Hematopoietic multipotent progenitor cell treated with erythropoietin and hydrocortisone succinate and interleukin-3 and kit ligand, for 17 days (in vitro differentiated cells): ENCODE data around the gene TSPAN31.

Experiments used
- DNase-seq: peaks from one replicate; pipeline ENCODE4 v3.0.0-alpha.2; 2015; ENCODE audit warnings: low spot score

The TSPAN31 gene

DNA sequence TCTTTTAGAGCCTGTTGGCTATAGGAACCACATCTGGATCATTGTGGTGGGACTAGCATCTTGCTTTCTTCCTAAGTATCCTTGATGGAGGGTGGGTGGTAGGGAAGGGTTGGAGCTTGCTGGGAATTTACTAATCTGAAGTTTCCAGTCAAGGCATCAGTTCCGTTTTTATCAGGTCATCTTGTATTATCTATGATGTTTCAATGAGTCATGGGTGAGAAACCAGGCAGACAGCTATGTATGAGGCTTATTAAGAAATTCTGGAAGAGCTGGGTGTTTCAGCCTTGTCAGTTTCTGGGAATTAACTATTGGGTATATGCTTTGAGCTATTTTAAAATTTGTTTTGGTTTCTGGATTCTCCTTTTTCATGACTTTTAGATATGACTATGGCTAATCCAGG, 49.1 kb downstream of the TSPAN31 start:
- DNase-seq = no peak

GRCh38 chr12:57795354-57795753, 50.5 kb downstream of the TSPAN31 start:
- no peak for DNase-seq

DNA sequence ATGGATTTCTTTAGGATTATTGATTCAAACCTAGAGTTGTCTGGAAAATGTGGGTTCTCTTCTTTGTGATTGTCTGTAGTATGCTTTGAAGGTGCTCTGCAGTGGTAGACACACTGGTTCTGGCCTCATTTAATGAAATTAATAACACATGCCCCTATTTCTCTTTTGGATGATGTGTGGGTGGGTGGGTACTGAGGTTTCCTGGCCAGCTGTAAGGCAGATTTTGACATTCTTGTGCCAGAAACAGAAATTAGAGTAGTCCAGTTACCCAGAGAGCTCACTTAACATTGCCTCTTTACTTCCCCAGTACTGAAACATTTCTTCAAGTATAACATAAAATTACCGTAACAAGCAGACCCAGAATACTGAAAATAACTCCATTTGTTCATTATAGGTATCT, 52.2 kb downstream of the TSPAN31 start:
- DNase-seq = no peak

DNA sequence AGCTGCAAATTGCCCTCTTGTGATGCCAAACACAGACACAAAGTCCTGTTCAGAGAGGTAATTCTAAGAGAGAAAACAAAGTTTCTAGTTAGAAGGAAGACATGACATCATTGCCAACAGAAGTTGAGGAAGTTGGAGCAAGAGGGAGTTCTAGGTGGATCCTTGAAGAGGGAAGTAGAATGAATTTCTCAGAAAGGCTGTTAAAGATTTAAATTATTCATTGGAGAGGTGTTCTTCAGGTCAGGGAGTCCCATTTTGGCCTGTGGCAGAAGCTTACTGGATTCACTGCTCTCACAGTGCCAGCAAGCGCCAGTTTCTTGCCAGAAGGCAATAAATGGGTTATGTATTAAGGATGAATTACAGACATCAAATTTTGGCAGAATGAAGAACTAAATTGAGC, 53.1 kb downstream of the TSPAN31 start:
- DNase-seq = no peak
